Parathyroid adenoma (tissue), 2 donors: ENCODE data around the gene SPAG5.

Experiments used
- H2AFZ ChIP-seq: fragments of 300-600 bp; sonication (generic); one replicate; pipeline ENCODE4 v1.7.0; 2017; ENCODE audit warnings: antibody characterized with exemption, mild to moderate bottlenecking
- H3K27ac ChIP-seq: fragments of 300-600 bp; sonication (generic); one replicate; pipeline ENCODE4 v1.7.0; 2017
- H3K27me3 ChIP-seq: fragments of 300-600 bp; sonication (generic); one replicate; pipeline ENCODE4 v1.7.0; 2017; ENCODE audit warnings: low read length; ENCODE audit not compliant: control insufficient read depth, insufficient read depth
- H3K36me3 ChIP-seq: fragments of 300-600 bp; sonication (generic); one replicate; pipeline ENCODE4 v1.7.0; 2017; ENCODE audit warnings: low read length; ENCODE audit not compliant: control insufficient read depth, insufficient read depth
- H3K4me1 ChIP-seq: fragments of 300-600 bp; sonication (generic); one replicate; pipeline ENCODE4 v1.7.0; 2017; ENCODE audit warnings: control low read depth
- H3K4me2 ChIP-seq: fragments of 300-600 bp; sonication (generic); one replicate; pipeline ENCODE4 v1.7.0; 2017; ENCODE audit warnings: low read length
- H3K4me3 ChIP-seq: fragments of 300-600 bp; sonication (generic); one replicate; pipeline ENCODE4 v1.7.0; 2017; ENCODE audit warnings: low read depth, low read length
- H3K79me2 ChIP-seq: fragments of 300-600 bp; sonication (generic); one replicate; pipeline ENCODE4 v1.7.0; 2017; ENCODE audit warnings: control low read depth
- H3K9ac ChIP-seq: fragments of 300-600 bp; sonication (generic); one replicate; pipeline ENCODE4 v1.7.0; 2017; ENCODE audit warnings: mild to moderate bottlenecking
- H3K9me3 ChIP-seq: fragments of 300-600 bp; sonication (generic); one replicate; pipeline ENCODE4 v1.7.0; 2017; ENCODE audit warnings: low read length; ENCODE audit not compliant: control insufficient read depth
- TF ChIP-seq, protein P1 (sequence below): fragments of 300-600 bp; sonication (generic); IDR thresholded peaks from one replicate; pipeline ENCODE4 v1.7.0; 2017; ENCODE audit warnings: antibody characterized with exemption, mild to moderate bottlenecking
- donor health status: primary hyperparathyroidism.

The SPAG5 gene

GRCh38 chr17:28550858-28551257 is 48.0 kb downstream of the SPAG5 start:
- no peak overlapping the region for H3K9ac ChIP-seq
- no peaks in the 10 kb centered on the region for H3K27me3 ChIP-seq
- no peak overlapping the region for H2AFZ ChIP-seq
- H3K27ac ChIP-seq, result no peak overlapping the region
- H3K4me1 ChIP-seq, result peaks cover 7% of the 10 kb centered on the region
- H3K9me3 ChIP-seq, result no peaks in the 10 kb centered on the region
- TF ChIP-seq, protein P1, sequence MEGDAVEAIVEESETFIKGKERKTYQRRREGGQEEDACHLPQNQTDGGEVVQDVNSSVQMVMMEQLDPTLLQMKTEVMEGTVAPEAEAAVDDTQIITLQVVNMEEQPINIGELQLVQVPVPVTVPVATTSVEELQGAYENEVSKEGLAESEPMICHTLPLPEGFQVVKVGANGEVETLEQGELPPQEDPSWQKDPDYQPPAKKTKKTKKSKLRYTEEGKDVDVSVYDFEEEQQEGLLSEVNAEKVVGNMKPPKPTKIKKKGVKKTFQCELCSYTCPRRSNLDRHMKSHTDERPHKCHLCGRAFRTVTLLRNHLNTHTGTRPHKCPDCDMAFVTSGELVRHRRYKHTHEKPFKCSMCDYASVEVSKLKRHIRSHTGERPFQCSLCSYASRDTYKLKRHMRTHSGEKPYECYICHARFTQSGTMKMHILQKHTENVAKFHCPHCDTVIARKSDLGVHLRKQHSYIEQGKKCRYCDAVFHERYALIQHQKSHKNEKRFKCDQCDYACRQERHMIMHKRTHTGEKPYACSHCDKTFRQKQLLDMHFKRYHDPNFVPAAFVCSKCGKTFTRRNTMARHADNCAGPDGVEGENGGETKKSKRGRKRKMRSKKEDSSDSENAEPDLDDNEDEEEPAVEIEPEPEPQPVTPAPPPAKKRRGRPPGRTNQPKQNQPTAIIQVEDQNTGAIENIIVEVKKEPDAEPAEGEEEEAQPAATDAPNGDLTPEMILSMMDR, result no peak
- H3K36me3 ChIP-seq, result no peaks in the 10 kb centered on the region
- H3K4me3 ChIP-seq, result no peak overlapping the region
- no peaks in the 10 kb centered on the region for H3K79me2 ChIP-seq
- H3K4me2 ChIP-seq, result no peak overlapping the region

DNA sequence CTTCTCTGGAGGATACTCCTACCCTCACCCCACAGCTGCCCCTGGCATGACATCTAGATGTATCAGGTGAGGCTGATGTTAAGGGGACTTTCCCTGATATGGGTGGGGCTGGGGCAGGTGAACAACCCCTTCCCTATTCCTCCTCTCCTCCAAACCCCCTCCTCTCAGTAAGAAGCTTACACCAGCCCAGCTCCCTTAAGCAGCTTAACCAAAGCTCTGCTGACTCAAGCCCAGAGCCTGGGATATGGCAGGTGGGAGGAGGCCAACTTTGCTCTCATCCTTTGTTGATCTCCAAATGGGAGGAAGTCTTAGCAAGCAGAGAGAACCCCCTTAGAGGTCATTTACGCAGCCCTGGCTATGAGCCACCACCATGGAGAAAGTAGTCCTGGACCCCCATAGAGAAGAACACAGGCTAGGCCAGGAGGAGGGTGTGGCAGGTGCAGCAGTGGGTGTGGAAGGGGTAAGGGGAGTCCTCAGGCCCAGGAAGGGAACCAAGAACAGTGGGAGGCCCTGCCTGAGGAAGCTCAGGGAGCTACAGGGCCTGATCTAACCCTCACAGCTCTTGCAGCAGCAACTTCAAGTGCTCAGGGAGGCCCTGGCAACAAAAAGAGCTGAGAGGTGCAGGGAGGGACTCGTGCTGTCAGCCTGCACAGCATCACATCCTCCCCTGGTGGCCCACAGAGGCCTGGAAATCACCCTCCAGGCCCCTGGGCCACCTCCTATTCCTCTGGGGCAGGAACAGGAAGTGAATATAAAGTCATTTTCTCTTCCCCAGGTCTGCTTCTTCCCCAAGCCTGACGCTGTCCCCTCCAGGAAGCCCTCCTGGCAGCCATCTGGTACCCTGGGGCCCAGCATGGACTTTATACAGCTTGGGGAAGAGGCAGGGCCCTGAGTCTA is 49.3 kb downstream of the SPAG5 start:
- no peak overlapping the region for H3K4me3 ChIP-seq
- H3K4me1 ChIP-seq, result peaks cover 7% of the 10 kb centered on the region
- no peak overlapping the region for H3K9ac ChIP-seq
- H3K79me2 ChIP-seq, result no peaks in the 10 kb centered on the region
- TF ChIP-seq, protein P1, result no peak
- no peaks in the 10 kb centered on the region for H3K36me3 ChIP-seq
- no peak overlapping the region for H2AFZ ChIP-seq
- H3K27me3 ChIP-seq, result no peaks in the 10 kb centered on the region
- H3K27ac ChIP-seq, result no peak overlapping the region
- no peaks in the 10 kb centered on the region for H3K9me3 ChIP-seq
- no peak overlapping the region for H3K4me2 ChIP-seq

- Histone ChIP-seq H3K4me1 (peaks cover 7% of the 10 kb centered on the region), H3K9me3 (no peaks in the 10 kb centered on the region), H3K79me2 (no peaks in the 10 kb centered on the region), H3K36me3 (no peaks in the 10 kb centered on the region), H3K4me2 (no peak overlapping the region), H3K27me3 (no peaks in the 10 kb centered on the region), H2AFZ (no peak overlapping the region), H3K4me3 (no peak overlapping the region), H3K9ac (no peak overlapping the region), H3K27ac (no peak overlapping the region)
- TF ChIP-seq, protein P1, result no peak
Observed at GRCh38 chr17:28548417-28549130, 50.3 kb downstream of the SPAG5 start.

DNA sequence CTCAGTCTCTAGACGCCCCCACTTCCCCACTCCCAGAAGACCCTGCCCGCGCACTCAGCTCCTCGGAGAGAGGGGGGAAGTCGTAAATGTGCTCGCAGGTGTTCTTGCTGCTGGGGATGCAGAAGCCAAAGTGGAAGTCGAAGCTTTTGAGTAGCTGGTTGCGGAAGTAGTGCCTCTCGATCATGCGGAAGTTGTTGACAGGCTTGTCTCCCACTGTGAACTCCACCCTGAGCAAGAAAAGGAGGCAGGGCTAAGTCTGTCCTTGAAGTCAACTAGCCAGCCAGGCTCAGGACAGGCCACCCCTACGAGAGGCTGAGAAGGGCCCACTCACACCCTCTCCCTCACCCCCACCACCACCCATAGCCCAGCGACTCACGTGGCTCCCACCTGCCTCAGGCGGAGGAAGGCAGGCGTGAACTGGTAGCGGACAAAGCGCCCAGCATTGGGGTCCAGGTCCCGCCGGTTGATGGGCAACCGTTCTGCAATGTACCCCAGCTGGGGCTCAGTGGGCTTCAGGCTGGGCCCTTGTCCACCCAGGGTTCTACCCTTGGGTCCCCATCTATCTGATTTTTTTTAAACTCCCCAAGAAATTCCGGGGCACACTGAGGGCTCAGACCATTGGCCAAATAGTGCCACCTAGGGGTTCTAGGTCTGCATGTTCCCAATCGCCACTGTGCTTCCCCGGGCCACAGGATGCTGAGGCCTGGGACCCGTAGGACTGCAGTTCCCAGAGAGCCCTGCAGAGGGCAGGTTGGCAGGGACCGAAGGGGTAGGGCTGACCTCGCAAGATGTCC is 51.0 kb downstream of the SPAG5 start:
- no peak overlapping the region for H3K4me3 ChIP-seq
- H3K27ac ChIP-seq, result no peak overlapping the region
- H3K27me3 ChIP-seq, result no peaks in the 10 kb centered on the region
- TF ChIP-seq, protein P1, result peak; percentile 94
- H3K9me3 ChIP-seq, result no peaks in the 10 kb centered on the region
- no peaks in the 10 kb centered on the region for H3K36me3 ChIP-seq
- no peaks in the 10 kb centered on the region for H3K79me2 ChIP-seq
- no peak overlapping the region for H3K4me2 ChIP-seq
- no peak overlapping the region for H3K9ac ChIP-seq
- H3K4me1 ChIP-seq, result peaks cover 7% of the 10 kb centered on the region
- no peak overlapping the region for H2AFZ ChIP-seq
